Measurements from ENCODE around the gene FBXW8. TPM values are rescaled to one million over a fixed set of nuclear protein-coding genes. Genes with fewer than 3 reads are reported as not detected.

FBXW8 gene
- total RNA-seq, 1 experiment from 2014 or later = 15.6 TPM

GRCh38 chr12:116928504-116928903 lies 17.8 kb downstream of the FBXW8 start:
- ChIA-PET POLR2A (no interaction called here), CTCF (no interaction called here)
- Mint-ChIP-seq H3K4me3 (no peak overlapping the region), H3K4me1 (peaks cover 10% of the 10 kb centered on the region), H3K9me3 (no peaks in the 10 kb centered on the region), H3K27me3 (ENCODE audit: low read depth) (no peaks in the 10 kb centered on the region), H3K27ac (peak overlapping the region; percentile 77; the same call in 1 of the 2 replicates), H3K36me3 (peaks cover 11% of the 10 kb centered on the region)
- DNase-seq (ENCODE audit: low spot score) (no peak), ATAC-seq (no peak)
- TF ChIP-seq ZNF532 (CRISPR knock-in tag; IDR thresholded peaks at IDR 0.05; ENCODE audit: borderline replicate concordance) = no peak
- no peak for TF ChIP-seq ETV6 (CRISPR knock-in tag; IDR thresholded peaks at IDR 0.05)
- TF ChIP-seq SP1 (CRISPR knock-in tag; conservative IDR thresholded peaks at IDR 0.05) = no peak
- TF ChIP-seq GABPB1 (CRISPR knock-in tag; IDR thresholded peaks at IDR 0.05) = no peak
- no peak for TF ChIP-seq TP53 (CRISPR knock-in tag; IDR thresholded peaks at IDR 0.05)
- TF ChIP-seq ATF3 (CRISPR knock-in tag; conservative IDR thresholded peaks at IDR 0.05) = no peak
- TF ChIP-seq E2F5 (CRISPR knock-in tag; IDR thresholded peaks at IDR 0.05) = no peak
- TF ChIP-seq MAX (CRISPR knock-in tag; IDR thresholded peaks at IDR 0.05) = no peak
- no peak for TF ChIP-seq GRHL2 (CRISPR knock-in tag; IDR thresholded peaks at IDR 0.05; ENCODE audit: insufficient replicate concordance, severe bottlenecking)
- TF ChIP-seq ERG (CRISPR knock-in tag; IDR thresholded peaks at IDR 0.05) = no peak
- no peak for TF ChIP-seq AR (CRISPR knock-in tag; IDR thresholded peaks at IDR 0.05)
- no peak for TF ChIP-seq NR3C1 (CRISPR knock-in tag; conservative IDR thresholded peaks at IDR 0.05; ENCODE audit: low read depth)
- TF ChIP-seq FOXP4 (CRISPR knock-in tag; IDR thresholded peaks at IDR 0.05) = no peak
- TF ChIP-seq ZSCAN18 (CRISPR knock-in tag; IDR thresholded peaks at IDR 0.05) = no peak
- TF ChIP-seq ZBTB21 (CRISPR knock-in tag; IDR thresholded peaks at IDR 0.05; ENCODE audit: borderline replicate concordance) = no peak
- TF ChIP-seq STAT6 (CRISPR knock-in tag; conservative IDR thresholded peaks at IDR 0.05; ENCODE audit: low read depth) = no peak
- TF ChIP-seq ZNF423 (CRISPR knock-in tag; IDR thresholded peaks at IDR 0.05) = no peak
- TF ChIP-seq CDX4 (CRISPR knock-in tag; IDR thresholded peaks at IDR 0.05; ENCODE audit: borderline replicate concordance) = no peak
- no peak for TF ChIP-seq MYBL2 (CRISPR knock-in tag; IDR thresholded peaks at IDR 0.05)
- TF ChIP-seq GTF2I (CRISPR knock-in tag; conservative IDR thresholded peaks at IDR 0.05) = no peak

Data from WTC11 (cell line).